ENCODE data around the gene HOXA1.

The HOXA1 gene

GRCh38 chr7:27116031-27116961 lies 20.5 kb upstream of the HOXA1 start:
- DNase-seq = no peak

- DNase-seq = no peak
Measured at GRCh38 chr7:27115221-27116026, 19.6 kb upstream of the HOXA1 start.

DNA sequence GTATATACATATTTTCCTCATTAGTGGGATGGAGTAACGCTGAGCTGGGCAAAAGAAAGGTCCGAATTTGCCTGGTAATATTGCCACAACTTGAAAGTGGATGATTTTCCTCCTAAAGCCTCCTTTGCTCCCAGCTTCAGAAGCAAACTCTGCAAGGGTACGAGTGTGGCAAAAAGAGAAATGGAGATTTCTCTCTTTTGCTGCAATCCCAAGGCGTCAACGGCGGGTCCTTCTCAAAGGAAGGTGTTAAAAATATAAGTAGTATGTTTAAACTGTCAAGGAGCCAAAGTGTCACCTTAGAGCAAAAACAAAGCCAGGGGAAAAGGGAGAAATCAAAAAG lies 19.1 kb upstream of the HOXA1 start:
- no peak for DNase-seq

GRCh38 chr7:27113991-27114769 lies 18.4 kb upstream of the HOXA1 start:
- DNase-seq = no peak

- DNase-seq = no peak
Measured at GRCh38 chr7:27112955-27113949, 17.5 kb upstream of the HOXA1 start.

GRCh38 chr7:27112361-27112760 lies 16.6 kb upstream of the HOXA1 start:
- no peak for DNase-seq

DNA sequence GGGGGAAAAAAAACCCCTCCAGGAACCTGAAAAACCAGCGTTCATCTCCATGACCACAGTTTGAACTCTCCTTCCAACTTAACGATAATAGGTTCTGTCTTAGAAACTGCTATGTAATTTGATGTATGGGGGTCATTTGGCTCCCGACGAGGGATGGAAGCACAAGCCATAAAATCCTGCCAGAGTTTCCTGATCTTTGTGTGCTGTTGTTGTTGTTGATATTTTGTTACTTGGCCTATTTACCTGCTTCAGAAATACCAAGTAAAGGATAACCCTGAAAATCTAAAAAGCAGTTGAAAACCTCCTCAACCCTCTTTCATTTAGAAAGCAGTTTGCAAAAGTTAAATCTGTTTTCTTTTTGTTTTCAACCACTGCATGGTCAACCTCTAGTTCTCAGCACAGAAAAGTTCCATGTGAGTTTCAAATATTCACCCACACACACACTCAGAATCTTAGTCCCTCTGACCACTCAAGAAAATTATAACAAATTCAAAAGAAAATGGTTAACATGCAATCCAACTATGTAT lies 16.0 kb upstream of the HOXA1 start:
- DNase-seq = no peak

- no peak for DNase-seq
Measured at GRCh38 chr7:27111042-27111750, 15.4 kb upstream of the HOXA1 start.

- DNase-seq = no peak
Measured at GRCh38 chr7:27110186-27111031, 14.6 kb upstream of the HOXA1 start.

DNA sequence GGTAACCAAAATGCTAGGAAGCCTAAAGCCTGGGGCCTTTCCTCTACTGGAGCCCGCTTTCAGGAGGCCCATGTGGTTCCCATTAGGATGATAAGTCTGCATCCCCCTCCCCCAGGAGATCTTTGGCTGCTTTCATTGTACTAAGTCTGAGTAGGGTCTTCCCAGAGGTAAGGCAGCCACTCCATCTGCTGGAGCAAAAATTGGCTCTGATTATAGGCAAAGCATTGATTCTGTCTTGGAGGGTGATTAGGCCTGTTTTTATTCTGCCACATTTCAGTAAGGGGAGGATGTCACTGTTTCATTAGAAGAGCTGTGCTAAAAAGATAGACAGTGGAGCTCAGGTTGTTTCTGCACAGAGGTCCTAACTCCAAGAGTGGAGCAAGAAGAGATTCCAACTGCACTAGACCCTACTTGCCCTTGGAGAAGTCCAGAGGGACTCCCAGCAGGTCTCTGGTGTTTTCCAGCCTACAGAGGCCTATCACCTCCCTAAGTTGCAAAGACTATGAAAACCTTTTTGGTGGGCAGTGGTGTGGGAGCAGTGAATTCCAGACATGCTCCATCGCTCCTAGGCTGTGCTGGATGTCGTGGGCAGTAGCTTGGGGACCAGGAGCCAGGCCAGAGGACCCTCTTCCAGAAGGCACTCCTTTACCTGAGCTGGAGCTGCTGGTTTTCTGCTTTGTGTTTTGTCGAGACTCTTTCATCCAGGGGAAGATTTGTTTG lies 13.8 kb upstream of the HOXA1 start:
- DNase-seq = no peak

DNA sequence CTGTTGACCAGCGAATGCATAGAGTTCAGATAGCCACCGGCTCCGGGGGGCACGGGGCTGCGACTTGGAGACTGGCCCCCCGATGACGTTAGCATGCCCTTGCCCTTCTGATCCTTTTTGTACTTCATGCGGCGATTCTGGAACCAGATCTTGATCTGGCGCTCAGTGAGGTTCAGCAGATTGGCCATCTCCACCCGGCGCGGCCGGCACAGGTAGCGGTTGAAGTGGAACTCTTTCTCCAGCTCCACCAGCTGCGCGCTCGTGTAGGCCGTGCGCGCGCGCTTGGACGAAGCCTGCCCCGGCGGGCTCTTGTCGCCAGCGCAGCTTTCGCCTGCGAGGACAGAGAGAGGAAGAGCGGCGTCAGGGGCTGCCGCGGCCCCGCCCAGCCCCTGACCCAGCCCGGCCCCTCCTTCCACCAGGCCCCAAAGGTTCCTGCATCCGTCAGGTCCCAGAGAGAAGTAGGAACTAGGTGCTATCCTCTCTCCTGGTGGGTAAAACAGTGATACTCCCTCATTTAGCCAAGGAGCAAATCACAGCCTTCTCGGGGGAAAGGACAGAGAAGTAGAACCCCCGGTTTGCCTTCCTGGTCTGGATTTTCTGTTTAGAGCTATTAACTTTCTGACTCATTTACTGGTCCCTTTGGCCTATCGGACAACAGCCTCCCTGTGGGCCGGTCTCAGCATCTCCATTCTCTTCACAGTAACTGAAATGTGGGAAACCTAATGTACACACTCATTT lies 12.8 kb upstream of the HOXA1 start:
- DNase-seq = no peak

GRCh38 chr7:27107391-27108381 lies 11.9 kb upstream of the HOXA1 start:
- no peak for DNase-seq

GRCh38 chr7:27106901-27107240 lies 11.1 kb upstream of the HOXA1 start:
- DNase-seq = no peak

DNA sequence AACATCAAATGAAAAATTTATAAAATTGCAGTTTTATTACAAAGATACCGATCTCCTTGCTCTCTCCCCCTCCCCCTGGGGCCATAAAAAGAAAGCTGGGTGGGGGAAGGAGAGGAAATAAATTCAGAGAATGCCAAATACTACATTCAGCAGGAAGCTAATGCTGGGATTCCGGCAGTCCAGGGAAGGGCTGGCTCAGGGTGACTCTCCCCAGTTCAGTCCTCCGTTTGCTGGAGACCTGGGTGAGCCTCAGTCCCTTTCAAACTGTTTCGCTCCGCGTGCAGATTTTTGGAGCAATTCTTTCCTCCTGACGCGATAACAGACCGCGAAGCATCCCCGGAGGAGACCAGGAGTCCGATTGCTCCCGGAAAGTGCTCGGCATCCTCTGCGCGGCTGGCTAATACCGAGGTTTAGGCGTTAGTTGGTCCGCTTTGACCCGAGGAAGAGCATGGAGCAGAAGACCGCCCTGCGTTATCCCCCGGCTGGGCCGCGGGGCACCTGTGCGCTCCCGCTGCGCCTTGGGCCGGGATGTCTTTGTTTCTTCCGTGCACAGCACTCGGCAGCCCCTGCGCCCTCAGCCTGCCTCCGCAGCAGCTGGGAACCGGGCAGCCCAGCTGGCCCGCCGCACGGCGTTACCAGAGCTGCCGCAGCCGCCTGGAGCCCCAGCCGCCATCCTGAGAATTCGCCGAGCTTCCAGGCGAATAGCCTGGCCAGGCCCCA lies 10.5 kb upstream of the HOXA1 start:
- no peak for DNase-seq

GRCh38 chr7:27105301-27106031 lies 9.7 kb upstream of the HOXA1 start:
- no peak for DNase-seq

Measured in stimulated activated CD4-positive, alpha-beta T cell treated with anti-CD3 and anti-CD28 coated beads, Interleukin-4, amount 100 ng/mL, for 24 hours (primary cell).